Spleen (tissue), 7 donors: Measurements from ENCODE around the gene TGFA.

Experiments
- POLR2A ChIP-seq, 3 donors: fragments of 450-650 bp; IDR thresholded peaks; one replicate each; pipeline ENCODE4 v1.5.1; 2017; ENCODE audit warnings: antibody characterized with exemption in 3 of 3, mild to moderate bottlenecking in 1 of 3
- POLR2AphosphoS5 ChIP-seq, 3 donors: sonication (generic); formaldehyde crosslinking; IDR thresholded peaks; one replicate each; pipeline ENCODE4 v1.5.1; 2017; ENCODE audit warnings: antibody characterized with exemption in 3 of 3
- TF ChIP-seq, protein P1 (sequence below), 11 experiments: fragments of 200-600 bp in 7 of 11; fragments of 450-650 bp in 4 of 11; sonication (generic) in 4 of 11; IDR thresholded peaks in 8 of 11; conservative IDR thresholded peaks in 3 of 11; 1 replicate in 7 of 11; 2 replicates in 4 of 11; pipeline versions ENCODE4 v1.4.0 to v1.8.0; 2016 to 2021; ENCODE audit warnings: antibody characterized with exemption in 11 of 11, inconsistent platforms in 4 of 11, mild to moderate bottlenecking in 1 of 11
- donor health status: DM: no; HTN: no; CAD: no; lungs with moderate emphysema.
- donor health status: DM: no; HTN: no; CAD: no.
- donor health status: DM: no; HTN: no; CAD: no.

DNA sequence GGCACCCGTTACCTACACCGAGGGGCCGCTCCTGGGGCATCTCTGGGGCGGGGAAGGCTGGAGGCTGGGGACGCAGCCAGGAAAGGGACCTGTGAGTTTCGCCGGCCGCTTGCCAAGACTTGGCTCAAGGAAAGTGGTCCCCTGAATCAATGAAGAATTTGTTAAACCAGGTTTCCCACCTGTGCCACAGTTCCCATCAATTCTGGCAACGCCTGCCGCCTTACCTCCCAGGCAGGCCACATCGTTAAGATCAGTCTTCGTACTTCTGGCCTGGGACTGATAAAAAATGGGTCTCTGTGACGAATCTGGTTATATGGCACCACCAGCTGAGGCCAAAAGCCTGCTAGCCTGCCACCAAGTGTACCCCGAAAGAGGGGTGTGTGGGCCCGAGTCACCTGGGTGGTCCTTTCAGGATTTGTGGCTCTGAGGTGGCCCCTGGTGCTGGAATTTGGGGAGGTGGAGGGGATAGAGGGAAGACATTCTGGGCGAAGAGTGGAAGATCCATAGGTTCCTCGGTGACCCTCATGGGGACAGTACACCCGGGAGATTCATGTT lies 789 bp upstream of the TGFA start:
- no peak for TF ChIP-seq POLR2A (IDR thresholded peaks at IDR 0.05)
- TF ChIP-seq, protein P1, sequence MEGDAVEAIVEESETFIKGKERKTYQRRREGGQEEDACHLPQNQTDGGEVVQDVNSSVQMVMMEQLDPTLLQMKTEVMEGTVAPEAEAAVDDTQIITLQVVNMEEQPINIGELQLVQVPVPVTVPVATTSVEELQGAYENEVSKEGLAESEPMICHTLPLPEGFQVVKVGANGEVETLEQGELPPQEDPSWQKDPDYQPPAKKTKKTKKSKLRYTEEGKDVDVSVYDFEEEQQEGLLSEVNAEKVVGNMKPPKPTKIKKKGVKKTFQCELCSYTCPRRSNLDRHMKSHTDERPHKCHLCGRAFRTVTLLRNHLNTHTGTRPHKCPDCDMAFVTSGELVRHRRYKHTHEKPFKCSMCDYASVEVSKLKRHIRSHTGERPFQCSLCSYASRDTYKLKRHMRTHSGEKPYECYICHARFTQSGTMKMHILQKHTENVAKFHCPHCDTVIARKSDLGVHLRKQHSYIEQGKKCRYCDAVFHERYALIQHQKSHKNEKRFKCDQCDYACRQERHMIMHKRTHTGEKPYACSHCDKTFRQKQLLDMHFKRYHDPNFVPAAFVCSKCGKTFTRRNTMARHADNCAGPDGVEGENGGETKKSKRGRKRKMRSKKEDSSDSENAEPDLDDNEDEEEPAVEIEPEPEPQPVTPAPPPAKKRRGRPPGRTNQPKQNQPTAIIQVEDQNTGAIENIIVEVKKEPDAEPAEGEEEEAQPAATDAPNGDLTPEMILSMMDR (IDR thresholded peaks at IDR 0.05 in 8 of 11, conservative IDR thresholded peaks at IDR 0.05 in 3 of 11), result peak in 4 of 11 experiments; percentile 3 to 31 (median 12)
- TF ChIP-seq POLR2AphosphoS5 (IDR thresholded peaks at IDR 0.05), result no peak
